OCI-LY1 (cell line): Measurements from ENCODE around the gene RDH13.

ENCODE experiments used
- CTCF ChIP-seq: fragments of 200-600 bp; sonication (generic), shearing (Covaris generic); IDR thresholded peaks from 2 replicates; pipeline ENCODE4 v1.5.1; 2017; ENCODE audit warnings: mild to moderate bottlenecking, antibody characterized with exemption, low read length, moderate library complexity, mixed read lengths
- EZH2 ChIP-seq: fragments of 200-600 bp; sonication (generic), shearing (Covaris generic); IDR thresholded peaks from 2 replicates; pipeline ENCODE4 v1.8.0; 2017; ENCODE audit warnings: borderline replicate concordance, mixed run types, mild to moderate bottlenecking, antibody characterized with exemption, low read length, moderate library complexity, mixed read lengths

GRCh38 chr19:55015126-55015525 is 47.8 kb downstream of the RDH13 start:
- no peak for TF ChIP-seq CTCF
- no peak for TF ChIP-seq EZH2
